ENCODE measurements around the gene TRIM27. TPM values are rescaled to one million over a fixed set of nuclear protein-coding genes. Genes with fewer than 3 reads are reported as not detected.
"Not testable (repeated sequence)": the region's sequence is repeated elsewhere in the genome, so short reads cannot be mapped to it uniquely, and the experiment has no call there.

Gene TRIM27
- total RNA-seq, 1 donor from 2014 or later = 61.5 TPM

DNA sequence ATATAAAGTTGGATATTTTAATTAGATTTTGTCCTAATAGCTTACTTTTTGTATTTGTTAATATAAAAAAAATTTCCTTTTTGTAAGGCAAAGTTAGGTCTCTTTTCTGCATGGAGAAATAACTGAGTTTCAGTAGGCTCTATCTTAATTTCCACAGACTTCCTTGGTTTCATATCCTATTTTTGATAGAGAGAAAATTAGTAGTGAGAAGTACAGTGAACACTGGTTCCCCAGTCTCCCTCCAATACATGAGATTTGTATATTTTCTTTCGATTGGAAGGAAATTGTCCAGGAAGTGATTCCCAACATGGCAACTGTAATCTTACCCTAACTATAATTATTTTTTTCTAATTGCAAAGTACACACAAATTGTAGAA lies 26.4 kb downstream of the TRIM27 start:
- intact Hi-C loops (cut with micrococcal nuclease) = loop anchor here (2.0 to 5.0 kb wide), 2 partner anchors 119 to 1765 kb away; a partner anchor contains a TSS

DNA sequence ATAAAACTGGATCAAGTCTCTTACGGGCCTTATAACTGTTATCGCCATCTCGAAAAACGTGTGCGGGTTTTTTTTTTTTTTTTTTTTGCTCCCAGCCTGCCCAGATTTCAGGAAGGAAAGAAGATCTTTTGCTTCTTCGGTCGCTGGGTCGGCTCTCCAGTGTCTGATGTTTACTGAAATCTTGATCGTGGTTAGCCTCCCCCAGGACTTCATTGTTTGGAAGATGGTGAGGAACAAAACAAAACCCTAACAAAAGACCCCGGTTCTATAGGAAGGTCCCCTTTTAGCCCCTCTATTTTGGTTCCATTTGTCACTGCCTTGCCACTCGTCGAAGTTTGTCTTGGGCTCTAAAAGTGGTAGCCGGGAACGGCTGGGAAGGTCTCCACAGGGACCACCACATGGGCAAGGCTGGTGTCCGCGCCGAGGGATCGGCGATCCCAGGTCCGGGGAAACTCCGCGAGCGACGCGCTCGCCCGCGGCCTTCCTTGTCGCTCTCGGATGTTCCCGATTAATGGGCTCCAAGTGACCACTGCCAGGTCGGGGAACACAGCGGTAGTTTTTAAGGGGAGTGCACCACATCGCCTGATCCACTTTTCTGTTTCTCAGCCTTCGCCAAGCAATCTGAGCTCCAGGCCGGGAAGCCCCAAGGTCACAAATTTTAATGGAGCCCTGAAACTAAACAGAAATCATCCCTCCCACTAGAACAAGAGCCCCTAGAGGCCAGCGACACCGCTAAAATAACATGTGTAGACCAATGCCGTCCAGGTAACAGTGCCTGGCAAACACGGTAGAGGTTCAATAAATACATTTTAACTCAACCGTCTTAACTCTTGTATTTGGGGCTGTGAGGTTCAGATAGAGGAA lies 27.0 kb downstream of the TRIM27 start:
- intact Hi-C loops (cut with micrococcal nuclease) = loop anchor here (1.0 to 5.0 kb wide), 8 partner anchors 27 to 1764 kb away; partner anchors contain the start of gene TRIM27

DNA sequence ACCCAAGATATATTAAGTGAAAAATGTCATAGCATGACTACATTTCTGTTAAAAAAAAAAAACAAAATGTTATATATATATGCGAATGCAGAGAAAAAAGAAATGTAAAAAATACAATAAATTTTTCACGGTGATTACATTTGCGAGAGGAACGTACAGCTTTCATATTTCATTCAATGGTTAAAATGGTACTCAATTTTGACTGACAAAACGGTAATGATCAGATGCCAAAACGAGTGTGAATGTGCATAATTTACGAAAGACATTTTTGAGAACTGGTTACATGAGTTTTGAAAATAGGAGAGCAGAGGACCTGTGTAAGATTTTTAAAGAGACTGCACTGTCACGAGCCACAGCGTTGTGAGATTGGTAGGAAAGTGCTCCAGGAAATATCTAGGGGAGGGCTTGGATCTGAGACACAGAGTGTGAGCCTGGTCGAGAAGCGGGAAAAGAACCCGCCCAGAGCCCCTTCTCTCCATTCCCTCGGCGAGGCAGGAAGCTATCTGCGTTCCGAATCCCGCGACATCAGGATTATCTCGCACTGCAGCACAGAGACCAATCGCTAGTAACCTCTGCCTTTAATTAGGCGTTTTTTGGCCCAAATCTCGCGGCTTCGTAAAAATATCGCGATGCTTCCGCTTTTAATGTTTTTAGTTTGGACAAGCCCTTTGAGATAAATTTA lies 28.5 kb downstream of the TRIM27 start:
- intact Hi-C loops (cut with micrococcal nuclease) = loop anchor here (1.0 to 5.0 kb wide), 3 partner anchors 11 to 1763 kb away; a partner anchor contains a TSS

DNA sequence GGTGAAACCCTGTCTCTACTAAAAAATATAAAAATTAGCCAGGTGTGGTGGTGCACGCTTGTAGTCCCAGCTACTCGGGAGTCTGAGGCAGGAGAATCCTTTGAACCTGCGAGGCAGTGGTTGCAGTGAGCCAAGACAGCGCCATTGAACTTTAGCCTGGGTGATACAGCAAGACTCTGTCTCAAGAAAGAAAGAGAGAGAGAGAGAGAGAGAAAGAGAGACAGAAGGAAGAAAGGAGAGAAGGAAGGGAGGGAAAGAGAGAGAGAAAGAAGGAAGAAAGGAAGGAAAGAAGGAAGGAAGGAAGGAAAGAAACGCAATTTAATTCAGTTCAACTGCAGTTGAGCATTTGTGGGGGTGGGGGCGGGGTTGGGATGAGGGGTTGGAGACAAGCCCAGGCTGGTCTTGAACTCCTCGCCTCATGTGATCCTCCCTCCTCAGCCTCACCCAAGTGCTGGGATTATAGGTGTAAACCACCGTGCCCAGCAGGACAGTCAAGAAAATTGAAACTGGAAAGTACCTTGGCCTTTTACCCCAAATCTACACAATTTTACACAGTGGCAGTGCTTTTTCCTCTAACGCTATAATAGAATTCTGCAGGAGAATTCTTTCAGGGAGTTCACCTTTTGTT lies 30.5 kb downstream of the TRIM27 start:
- intact Hi-C loops (cut with micrococcal nuclease) = no loop called here

DNA sequence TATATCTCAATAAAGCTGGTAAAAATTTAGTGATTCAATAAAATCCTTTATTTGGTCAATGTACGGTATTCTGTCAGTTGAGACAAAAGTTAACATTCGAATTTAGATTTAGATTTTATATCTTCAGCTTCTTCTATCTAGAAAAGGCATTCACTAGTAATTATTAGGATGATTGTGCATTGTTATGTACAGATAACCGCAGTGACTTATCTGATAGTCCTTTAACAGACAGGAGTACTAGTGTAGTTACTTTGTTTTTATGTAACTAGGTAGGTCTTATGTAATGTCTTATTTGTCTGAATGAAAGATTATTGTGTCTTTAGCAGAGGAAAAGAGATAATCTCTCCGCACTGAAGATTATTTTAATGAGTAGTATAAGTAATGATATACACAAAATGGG lies 31.3 kb downstream of the TRIM27 start:
- intact Hi-C loops (cut with micrococcal nuclease) = no loop called here

DNA sequence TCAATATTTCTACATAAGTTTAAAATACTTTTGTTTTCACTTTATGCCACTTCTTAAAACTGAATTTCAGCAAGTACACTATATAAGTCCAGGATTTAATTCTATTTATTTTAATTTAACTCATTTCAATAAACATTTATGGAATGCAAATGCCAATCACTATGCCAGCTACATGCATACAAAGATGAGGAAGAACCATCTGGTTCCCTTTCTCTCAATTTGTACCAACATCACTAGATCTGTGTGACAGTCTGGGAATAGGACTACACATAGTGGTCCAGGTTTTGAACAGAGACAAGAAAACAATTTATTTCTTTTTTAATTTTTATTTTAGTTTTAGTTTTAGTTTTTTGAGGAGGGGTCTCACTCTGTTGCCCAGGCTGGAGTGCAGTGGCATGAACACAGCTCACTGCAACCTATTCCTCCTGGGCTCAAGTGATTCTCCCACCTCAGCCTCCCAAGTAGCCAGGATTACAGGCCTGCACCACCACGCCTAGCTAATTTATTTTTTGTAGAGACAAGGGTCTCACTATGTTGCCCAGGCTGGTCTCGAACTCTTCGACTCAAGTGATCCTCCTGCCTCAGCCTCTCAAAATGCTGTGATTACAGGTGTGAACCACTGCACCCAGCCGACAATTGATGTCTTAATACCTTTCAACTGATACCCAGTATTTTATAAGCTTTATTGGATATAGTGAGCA lies 35.8 kb downstream of the TRIM27 start:
- intact Hi-C loops (cut with micrococcal nuclease) = no loop called here

DNA sequence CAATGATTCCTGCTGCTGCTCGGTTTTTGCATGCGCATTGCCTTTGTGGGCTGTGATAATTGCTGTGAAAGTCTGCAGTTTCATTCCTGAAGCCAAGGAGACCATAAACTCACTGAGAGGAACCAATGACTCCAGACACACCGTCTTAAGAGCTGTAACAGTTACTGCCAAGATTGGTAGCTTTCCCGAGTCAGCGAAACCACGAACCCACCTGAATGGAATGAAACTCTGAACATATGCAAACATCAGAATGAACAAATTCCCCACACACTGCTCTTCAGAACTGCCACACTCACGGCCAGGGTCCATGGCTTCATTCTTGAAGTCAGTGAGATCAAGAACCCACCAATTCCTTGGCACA lies 37.7 kb downstream of the TRIM27 start:
- intact Hi-C loops (cut with micrococcal nuclease) = no loop called here

DNA sequence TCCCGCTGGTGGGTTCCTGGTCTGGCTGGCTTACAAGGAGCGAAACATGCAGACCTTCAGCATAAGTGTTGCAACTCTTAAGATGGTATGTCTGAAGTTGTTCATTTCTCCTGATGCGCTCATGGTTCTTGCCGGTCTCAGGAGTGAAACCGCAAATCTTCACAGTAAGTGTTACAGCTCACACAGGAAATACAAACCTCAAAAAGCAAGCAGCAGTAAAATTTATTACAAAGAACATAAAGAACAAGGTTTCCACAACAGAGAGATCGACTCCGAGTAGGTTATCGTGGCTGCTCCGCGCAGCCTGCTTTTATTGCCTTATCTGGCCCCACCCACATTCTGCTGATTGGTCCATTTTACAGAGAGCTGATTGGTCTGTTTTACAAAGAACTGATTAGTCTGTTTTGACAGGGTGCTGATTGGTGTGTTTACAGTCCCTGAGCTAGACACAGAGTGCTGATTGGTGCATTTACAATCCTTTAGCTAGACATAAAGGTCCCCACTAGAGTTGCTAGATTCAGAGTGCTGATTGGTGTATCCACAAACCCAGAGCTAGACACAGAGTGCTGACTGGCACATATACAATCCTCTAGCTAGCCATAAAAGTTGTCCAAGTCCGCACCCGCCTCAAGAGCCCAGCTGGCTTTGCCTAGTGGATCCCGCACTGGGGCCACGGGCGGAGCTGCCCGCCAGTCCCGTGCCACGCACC lies 39.2 kb downstream of the TRIM27 start:
- intact Hi-C loops (cut with micrococcal nuclease) = loop anchor here (1.0 to 5.0 kb wide), 5 partner anchors 11 to 98 kb away; no protein-coding TSS in a partner anchor

DNA sequence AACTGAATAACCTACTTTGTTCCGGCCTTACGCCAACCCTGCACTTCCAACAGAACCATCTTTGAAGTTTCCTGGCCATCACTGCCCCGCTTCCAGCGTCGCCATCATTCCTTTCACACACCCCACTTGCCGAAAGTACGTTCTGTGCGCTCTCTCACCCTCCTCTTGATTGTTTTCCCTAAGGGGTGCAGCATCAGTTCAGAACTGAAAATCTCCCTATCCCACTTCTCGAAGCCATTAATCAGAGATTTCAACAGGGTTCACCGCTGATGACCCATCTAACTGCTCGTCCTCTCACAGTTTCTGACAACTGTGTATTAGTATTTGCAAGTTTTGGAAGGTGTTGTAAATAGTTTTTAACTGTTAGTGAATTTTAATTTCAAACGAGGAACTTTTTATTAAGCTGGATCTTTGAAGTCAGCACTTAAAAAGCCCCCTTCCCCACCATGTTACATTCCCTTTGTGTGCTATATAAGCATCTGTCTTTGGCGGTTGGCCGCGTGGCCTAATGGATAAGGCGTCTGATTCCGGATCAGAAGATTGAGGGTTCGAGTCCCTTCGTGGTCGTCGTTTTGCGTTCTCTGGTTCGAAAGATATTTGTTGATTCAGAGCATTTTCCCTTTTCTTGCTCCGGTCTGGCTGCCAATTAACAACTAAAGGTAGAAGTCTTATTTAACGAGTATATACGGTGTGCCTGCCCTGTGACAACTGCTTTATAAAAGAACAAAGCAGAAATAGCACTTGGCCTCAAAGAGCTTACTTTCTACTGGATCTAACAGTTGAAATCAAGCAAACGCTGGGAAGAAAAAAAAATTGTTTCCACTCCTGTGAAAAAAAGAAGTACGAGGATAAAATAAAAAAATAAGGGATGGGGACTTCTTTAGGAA lies 42.6 kb downstream of the TRIM27 start:
- intact Hi-C loops (cut with micrococcal nuclease) = loop anchor here (1.0 to 5.0 kb wide), 3 partner anchors 44 to 101 kb away; no protein-coding TSS in a partner anchor

DNA sequence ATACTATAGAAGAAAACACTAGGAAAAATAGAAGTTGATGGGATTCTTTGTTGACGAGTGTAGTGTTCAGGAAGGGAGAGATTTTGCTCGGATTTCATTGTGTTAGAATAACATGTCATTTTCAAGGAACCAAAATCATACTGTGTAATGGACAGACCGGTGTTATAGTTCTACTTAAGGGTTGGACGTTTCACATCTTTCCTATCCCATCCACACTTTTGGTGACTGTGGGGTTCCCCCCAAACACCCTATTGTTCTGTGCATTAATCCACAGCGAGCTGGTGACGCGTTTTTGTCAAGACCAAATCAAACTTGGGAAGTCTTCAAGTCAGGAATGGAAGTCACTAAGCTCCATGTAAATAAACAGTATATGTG lies 43.3 kb downstream of the TRIM27 start:
- intact Hi-C loops (cut with micrococcal nuclease) = loop anchor here (5.0 kb wide), 2 partner anchors 43 to 102 kb away; no protein-coding TSS in a partner anchor

DNA sequence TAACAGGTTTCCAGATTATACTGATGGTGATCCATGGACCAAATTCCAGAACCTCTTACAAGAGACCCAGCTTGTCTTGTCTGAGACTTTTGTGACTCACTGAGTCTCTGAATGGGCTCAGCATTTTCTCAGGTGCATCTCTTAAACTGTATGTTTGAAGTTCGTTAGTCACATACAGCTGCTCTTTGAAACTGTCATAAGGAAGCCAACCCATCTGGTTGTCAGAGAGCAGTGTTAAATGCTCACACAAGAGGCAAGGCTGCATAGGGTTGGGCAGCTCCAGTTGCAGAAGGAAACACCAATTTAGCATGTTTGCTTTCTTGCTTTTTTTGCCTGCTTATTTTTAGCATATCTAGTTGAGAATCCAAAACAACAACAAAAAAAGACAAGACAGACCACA lies 47.1 kb downstream of the TRIM27 start:
- intact Hi-C loops (cut with micrococcal nuclease) = no loop called here

DNA sequence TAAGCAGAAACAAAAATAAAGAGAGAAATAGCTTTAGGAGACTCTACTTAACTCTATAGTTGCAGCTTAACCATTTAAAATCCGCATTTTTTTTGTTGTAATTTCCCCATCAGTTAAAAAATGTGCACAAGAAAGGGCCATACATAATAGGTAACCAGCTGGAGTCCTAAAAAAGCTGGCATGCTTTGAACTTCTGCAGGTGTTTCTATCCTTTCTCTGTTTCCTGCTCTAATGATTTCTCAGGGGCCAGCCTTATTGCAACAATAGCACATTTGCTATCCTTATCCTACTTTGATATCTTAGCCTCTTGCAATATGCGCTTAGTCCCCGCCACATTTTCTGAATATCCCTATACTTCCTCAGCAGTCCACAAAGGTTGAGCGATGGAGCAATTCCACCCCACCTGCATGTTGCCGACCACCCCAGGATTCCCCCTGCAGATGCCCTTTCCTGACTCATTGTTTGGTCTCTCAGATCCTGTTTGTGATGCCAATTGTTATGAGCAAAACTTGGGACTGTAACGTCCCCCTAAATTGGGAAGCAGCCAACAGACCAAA lies 48.5 kb downstream of the TRIM27 start:
- intact Hi-C loops (cut with micrococcal nuclease) = no loop called here

DNA sequence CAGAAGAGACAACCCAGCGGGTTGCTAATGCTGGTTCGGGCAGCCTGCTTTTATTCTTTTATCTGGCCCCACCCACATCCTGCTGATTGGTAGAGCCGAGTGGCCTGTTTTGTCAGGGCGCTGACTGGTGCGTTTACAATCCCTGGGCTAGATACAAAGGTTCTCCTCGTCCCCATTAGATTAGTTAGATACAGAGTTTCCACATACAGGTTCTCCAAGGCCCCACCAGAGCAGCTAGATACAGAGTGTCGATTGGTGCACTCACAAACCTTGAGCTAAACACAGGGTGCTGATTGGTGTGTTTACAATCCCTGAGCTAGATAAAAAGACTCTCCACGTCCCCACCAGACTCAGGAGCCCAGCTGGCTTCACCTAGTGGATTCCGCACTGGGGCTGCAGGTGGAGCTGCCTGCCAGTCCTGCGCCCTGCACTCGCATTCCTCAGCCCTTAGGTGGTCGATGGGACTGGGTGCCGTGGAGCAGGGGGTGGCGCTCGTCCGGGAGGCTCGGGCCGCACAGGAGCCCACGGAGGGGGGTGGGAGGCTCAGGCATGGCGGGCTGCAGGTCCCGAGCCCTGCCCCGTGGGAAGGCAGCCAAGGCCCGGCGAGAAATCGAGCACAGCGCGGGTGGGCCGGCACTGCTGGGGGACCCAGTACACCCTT lies 51.5 kb downstream of the TRIM27 start:
- intact Hi-C loops (cut with micrococcal nuclease) = not testable (repeated sequence)

DNA sequence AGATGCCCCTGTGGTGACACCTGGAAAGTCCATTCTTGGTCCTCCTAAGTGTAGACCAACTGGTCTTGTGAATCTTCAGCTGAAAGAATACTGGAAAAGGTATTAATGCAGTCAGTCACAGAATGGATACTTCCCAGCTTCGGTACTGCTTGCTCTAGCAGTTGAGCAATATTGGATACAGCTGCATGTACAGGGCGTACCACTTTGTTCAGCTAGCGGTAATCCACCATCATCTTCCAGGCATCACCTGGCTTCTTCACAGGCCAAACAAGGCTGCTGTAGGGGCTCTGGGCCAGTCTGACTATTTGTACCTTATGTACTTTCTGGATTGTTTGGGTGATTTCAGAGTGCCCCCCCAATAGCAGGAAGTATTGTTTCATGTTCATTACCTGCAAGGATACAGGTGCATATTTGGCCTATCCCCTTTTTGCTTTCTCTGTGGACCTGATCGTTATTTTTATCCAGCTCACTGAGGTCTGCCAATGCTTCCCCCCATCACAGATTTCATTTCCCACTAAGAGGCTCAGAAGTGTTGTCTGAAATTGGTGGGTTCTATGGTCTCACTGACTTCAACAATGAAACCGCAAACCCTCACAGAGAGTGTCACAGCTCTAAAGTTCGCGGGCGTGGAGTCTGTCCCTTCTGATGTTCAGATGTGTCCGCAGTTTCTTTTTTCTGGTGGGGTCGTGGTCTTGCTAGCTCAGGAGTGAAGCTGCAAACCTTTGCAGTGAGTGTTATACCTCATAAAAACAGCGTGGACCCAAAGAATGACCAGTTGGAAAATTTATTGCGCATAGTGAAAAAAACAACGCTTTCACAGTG lies 52.2 kb downstream of the TRIM27 start:
- intact Hi-C loops (cut with micrococcal nuclease) = no loop called here

DNA sequence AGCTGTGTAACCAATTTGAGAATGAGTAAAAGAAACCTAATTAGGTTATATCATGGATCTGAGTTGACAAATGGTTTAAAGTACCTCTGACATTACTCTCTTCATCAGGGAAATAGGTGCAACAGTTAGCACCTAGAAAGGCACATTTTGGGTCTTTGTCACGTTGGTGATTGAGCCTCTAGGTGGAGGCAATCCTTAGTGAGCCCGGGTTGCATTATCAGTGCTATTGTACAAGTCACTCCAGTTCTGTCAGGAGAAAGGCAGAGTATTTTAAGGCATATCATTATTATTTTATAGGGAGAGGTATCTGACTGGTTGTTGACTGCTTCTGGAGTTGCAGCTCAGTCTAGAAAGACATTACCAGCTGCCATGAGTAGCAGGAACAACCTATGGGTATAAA lies 54.9 kb downstream of the TRIM27 start:
- intact Hi-C loops (cut with micrococcal nuclease) = no loop called here

DNA sequence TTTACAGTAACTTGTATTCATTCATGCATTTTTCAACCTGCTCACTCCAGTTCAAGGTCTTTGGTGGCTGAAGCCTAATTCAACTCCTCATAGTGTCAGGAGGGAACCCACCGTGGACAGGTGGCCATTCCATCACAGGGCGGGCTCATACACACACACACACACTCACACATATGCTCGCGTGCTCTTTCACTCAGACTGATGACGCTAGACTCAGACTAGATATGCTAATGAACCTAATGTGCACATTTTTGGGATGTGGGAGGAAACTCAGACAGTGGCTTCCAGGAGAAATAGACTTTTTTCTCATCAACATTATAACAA lies 56.7 kb downstream of the TRIM27 start:
- intact Hi-C loops (cut with micrococcal nuclease) = no loop called here

DNA sequence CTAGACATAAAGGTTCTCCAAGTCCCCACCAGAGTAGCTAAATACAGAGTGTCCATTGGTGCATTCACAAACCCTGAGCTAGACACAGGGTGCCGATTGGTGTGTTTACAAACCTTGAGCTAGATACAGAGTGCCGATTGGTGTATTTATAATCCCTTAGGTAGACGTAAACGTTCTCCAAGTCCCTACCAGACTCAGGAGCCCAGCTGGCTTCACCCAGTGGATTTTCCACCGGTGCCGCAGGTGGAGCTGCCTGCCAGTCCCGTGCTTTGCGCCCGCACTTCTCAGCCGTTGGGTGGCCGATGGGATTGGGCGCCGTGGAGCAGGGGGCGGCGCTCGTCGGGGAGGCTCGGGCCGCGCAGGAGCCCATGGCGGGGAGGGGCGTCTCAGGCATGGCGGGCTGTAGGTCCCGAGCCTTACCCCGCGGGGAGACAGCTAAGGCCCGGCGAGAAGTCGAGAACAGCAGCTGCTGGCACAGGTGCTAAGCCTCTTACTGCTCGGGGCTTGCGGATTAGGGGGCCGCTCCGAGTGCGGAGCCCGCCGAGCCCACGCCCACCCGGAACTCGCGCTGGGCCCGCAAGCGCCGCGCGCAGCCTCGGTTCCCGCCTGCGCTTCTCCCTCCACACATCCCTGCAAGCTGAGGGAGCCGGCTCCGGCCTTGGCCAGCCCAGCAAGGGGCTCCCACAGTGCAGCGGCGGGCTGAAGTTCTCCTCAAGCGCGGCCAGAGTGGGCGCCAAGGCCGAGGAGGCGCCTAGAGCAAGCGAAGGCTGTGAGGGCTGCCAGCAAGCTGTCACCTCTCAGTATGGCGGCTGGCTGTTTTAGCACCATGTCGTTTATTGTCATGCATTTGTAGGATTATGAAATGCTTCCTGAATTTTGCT lies 57.3 kb downstream of the TRIM27 start:
- intact Hi-C loops (cut with micrococcal nuclease) = loop anchor here (1.0 kb wide), 2 partner anchors 18 to 30 kb away; no protein-coding TSS in a partner anchor
